GM18861 (cell line): ENCODE measurements around the gene ATP2B2.
"Not testable (repeated sequence)": the region's sequence is repeated elsewhere in the genome, so short reads cannot be mapped to it uniquely, and the experiment has no call there.

ENCODE experiments used
- ATAC-seq: cut with Tn5 transposase; IDR thresholded peaks from one replicate; pipeline ENCODE4 v1.9.1; 2021; ENCODE audit not compliant: unreplicated experiment

The ATP2B2 gene

DNA sequence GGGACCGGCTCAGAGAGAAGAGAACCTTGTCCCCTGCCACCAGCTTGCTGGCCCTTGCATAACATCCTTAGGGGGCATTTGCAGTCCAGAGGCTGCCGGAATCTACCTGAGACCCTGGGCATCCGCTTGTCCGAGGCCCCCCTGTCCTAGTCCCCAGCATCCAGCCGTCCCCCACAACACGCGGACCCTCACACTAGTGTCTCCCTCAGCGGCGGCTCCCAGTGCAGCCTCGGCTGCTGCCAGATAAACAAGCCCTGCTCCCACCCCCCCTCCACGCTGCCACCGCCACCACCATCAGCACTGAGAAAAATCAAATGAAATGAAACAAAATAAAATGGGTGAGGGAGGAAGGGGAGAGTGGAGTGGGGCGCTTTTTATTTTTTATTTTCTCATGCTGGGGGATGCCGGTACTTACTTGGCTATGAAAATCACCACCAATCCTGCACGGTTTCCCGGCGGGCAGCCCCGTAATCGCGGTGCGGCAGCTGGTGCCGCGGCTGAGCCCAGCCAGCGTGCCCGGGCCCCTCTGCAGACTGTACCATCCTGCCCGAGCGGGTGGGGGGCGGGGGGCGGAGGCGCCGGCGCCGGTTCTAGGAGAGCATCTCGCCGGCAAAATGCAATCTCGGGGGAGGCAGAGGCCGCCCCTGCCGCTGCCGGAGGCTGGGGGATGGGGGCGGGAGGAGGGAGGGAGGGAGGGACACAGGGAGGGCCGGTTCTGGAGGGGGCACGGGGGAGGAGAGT is at the start of gene ATP2B2:
TSS of gene ATP2B2 (minus strand) at position 537 of the 741 bp plus-strand sequence. CDS start 56,043 bp downstream, outside the sequence.
- no peak for ATAC-seq

DNA sequence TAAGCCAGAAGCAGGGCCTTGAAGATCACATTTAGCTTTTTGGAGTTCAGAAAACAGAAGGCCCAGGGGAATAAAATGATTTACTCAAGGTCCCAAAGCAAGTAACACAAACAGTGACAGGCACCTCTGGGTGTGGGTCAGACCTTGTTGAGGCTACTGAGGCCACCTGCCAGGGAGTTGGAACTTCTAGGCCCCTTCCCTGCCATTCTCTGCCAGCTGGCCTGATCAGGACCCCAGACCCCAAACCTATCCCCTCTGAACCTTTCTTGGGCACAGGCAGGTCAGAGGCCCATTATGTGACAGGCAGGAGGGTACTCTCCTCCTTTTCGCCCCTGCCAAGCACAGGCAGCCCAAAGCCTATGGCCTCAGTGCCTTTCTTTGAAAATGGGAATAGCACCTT is 49.4 kb upstream of the ATP2B2 start:
- ATAC-seq, result no peak

DNA sequence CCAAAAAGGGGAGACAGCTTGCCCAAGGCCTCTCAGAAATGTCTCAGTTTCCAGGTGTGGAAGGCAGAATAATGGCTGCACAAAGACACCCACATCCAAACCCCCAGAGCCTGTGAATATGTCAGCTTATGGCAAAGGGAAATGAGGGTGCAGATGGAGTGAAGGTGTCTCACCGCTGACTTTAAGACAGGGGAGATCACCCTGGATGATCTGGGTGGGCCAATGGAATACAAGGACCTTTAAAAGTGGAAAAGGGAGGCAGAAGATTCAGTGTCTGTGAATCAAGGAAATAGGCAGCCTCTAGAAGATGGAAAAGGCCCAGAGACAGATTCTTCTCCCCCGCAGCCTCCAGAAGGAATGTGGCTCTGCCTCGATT is 48.8 kb upstream of the ATP2B2 start:
- ATAC-seq, result no peak

DNA sequence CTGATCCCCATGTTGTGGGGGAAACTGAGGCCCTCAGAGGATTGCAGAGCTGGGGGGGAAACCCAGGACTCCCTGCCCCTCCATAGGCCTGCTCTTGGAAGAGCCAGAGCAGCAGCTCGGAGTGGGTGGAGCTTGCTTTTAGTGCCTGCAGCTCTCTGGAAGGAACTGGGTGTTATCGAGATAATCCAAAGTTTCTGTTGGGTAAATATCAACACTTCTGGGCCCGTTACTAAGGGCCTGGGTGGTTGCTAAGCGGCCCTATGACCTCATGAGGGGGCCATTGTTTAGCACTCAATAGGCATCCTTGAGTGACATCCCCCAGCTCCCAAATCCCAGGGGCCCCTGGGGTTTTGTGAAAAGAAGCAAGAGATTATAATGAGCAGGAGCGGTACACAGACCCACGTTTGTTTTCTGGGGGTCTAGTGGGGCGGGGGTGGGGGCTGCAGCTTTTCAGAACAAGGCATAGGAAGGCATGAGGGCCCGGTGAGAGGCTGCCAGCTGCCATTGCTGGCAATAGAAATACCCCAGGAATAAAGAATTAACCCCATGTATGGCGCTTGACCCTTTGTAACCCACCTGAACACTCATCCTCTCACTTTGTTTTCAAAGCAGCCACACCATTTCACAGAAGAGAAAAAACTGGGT is 48.3 kb upstream of the ATP2B2 start:
- no peak for ATAC-seq

- ATAC-seq, result no peak
Measured at GRCh38 chr3:10552631-10552943, 47.2 kb upstream of the ATP2B2 start.

GRCh38 chr3:10551821-10552630 is 46.6 kb upstream of the ATP2B2 start:
- ATAC-seq, result no peak

DNA sequence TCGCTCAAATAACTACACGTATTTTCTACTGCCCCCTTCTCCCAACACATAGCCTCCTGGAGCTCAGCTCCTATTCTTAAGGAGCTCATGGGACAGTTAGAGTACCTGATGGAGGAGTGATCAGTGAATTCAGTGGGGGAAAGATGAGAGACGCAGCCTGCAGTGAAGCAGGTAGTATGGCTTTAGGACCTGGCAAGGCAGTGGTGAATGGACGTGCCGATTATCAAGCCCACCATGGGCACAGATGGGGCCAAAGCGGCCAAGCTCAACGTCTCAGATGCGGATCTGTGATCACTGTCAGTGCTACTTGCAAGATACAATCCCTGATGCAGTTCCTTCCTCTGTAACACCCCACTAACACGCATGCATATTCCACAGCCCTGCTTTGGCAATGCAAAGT is 45.8 kb upstream of the ATP2B2 start:
- ATAC-seq, result no peak

DNA sequence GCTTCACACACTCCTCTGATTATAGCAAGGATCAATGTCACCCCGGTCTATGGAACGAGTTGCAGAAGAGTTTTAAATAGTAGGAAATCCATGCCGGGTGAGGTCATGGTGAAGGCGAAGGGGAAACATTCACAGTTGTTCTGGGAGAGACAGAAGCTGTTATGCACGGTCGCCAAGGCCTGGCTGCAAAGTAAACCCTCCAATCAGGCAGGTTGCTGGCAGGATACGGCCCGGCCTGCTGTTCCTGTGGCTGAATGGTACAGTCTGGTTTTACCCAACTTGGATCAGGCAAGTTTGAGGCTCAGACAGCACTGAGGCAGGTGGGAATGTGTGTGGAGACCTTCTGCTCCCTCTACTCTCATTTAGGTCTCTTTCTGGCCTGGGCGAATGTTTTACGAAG is 45.3 kb upstream of the ATP2B2 start:
- no peak for ATAC-seq

GRCh38 chr3:10549617-10550230 is 44.3 kb upstream of the ATP2B2 start:
- no peak for ATAC-seq

DNA sequence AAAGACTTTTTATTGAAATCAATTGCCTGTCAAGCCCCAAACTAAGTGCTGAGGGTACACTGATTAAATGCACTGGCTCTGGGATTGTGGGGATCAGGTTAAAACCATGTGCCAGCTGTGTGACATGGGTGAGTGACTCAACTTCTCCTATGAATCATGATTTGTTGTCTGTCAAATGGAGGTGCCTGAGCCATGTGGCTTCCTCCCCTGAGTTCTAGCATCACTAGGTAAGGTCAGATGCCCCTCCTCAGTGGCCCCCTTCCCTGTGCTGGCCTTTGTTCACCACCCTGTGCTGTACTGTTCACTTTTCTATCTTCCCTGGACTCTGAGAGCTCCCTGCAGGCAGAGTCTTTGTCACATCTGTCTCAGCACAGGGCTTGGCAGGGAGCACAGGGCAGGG is 43.6 kb upstream of the ATP2B2 start:
- ATAC-seq, result no peak

DNA sequence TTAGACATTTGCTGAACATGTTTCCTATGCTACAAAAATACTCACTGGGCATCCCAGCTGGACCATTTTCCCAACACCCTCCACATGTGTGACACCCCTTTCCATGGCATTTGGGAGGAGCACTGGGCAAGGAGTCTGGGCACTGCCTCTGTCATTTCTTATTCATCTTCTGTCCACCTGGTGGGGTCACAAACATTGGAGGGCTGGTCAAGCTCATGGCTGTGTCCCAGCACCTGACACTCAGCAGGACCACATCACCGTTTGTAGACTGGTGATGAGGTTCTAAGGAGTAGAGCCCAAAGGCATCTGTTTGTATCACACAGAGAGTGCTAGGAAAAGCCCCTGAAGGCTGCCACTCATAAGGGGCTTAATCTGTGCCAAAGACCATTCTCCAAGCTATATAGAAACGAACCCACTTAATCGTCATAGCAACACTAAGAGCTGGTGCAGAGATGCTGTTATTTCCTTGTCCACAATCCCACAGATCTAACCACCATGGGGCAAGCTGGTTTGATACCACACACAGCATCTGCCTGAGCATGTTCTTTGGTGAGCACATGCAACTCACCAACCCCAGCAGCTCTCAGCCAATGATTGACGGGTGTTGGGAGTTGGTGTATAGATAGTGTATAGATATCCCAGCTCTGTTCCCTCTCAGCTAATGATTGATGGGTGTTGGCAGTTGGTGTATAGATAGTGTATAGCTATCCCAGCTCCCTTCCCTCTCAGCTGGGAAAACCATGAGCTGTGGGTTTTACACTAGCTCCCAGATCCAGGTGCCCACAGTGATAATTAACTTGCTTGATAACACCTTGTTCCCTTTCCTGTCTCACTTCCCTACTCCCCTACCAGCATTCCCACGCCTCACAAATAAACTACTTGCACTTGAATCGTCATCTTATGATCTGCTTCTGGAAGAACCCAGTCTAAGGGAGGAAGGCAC is 42.7 kb upstream of the ATP2B2 start:
- no peak for ATAC-seq

DNA sequence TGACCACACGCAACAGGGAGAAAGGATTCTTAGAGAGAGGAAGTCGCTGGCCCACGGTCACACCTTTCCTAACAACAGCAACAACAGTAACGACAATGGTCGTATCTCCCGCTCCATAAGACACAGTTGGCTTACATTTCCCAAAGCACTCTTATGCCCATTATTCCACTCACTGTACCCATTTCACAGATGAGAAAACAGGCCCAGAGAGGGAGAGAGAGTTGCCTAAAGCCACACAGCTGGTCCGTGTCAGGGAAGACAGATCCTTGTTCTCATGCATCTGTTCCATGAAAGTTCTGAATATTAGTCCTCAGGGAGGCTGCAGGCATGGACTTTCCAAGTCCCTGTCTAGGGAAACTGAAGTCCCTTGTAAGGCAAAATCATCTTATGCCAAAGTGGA is 42.0 kb upstream of the ATP2B2 start:
- no peak for ATAC-seq

DNA sequence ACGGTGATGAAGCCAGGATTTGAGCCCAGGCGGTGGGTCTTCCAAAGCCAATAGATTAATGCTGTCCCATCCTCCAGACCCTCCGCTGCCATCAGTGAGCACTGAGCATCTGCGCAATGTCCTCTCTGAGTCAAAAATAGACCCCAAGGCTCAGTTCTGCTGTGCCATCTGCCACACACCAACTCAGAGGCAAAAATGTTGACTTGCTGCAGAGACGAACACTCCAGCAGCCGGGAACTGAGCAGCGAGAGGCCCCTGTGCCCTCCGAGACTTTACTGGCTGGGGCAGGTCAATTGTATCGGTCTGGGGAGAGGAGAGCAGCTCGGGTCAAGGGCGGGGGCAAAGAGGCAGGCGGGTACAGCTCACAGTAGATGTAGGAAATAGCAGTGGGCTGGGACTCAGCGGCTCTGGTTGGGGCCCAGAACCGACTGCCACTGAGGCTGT is 41.5 kb upstream of the ATP2B2 start:
- ATAC-seq, result no peak

DNA sequence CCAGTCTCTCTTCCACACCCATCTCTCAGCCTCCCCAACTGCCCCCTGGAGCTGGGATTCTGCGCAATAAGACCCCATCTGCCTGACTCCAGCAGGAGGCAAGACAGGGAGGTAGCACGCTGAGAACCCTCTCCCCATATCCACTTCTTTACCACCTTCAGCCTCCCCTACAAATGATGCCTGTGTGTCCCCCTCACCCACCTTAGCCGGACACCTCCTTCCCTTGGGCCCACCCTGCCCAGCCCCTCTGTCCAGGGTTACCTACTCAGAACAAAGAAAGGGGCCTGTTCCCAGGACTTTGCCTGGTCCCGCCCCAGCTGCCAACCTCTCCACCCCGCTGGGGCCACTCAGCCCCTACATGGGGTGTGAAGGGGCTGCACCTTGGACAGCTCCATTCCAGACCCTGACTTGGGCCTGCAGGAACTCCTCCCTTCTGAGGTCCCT is 40.8 kb upstream of the ATP2B2 start:
- no peak for ATAC-seq

DNA sequence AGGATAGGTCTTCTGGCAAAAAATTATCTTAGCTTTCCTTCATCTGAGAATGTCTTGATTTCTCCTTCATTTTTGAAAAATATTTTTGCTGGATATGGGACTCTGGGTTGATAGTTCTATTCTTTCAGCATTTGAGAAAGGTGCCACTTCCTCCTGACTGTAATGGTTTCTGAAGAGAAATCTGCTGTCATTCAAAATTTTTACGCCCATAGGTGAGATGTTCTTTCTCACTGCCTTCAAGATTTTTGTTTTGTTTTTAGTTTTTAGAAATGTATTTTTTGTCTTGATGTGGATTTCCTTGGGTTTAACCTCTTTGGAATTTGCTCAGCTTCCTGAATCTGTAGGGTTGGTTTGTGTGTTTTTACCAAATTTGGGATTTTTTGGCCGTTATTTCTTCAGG is 37.1 kb upstream of the ATP2B2 start:
- no peak for ATAC-seq

DNA sequence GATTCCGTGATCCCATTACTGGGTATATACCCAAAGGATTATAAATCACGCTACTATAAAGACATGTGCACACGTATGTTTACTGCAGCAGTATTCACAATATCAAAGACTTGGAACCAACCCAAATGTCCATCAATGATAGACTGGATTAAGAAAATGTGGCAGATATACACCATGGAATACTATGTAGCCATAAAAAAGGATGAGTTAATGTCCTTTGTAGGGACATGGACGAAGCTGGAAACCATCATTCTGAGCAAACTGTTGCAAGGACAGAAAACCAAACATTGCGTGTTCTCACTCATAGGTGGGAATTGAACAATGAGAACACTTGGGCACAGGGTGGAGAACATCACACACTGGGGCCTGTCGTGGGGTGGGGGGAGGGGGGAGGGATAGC is 35.0 kb upstream of the ATP2B2 start:
- ATAC-seq, result not testable (repeated sequence)

GRCh38 chr3:10534066-10534465 is 28.7 kb upstream of the ATP2B2 start:
- ATAC-seq, result no peak

GRCh38 chr3:10533737-10534023 is 28.3 kb upstream of the ATP2B2 start:
- no peak for ATAC-seq

- ATAC-seq, result no peak
Measured at GRCh38 chr3:10532939-10533736, 27.8 kb upstream of the ATP2B2 start.

DNA sequence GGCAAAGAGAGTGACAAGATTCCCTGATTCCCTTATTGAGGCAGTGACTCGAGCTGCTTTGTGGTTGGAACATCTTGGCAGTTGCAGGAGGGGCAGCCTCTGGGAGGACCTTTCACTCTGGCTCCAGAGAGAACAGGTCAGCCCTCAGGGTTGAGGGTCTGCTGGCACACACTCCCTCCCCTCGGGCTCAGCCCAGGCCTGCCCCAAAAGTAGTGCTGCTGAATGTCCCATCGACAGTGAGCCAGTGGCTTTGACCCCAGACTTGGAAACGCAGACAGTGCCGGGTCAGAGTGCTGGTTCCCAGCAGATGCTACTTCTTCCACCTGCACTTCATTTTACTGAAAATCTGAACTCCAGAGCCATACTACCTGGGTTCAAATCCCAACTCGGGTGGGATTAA is 25.6 kb upstream of the ATP2B2 start:
- ATAC-seq, result no peak
